OCI-LY1 (cell line): ENCODE measurements around the gene GLDN.

Experiments used
- H2AFZ ChIP-seq: fragments of 200-600 bp; sonication (generic), shearing (Covaris generic); 2 replicates; pipeline ENCODE4 v1.6.0; 2014; ENCODE audit warnings: antibody characterized with exemption, mild to moderate bottlenecking, low read length
- H3F3A ChIP-seq: fragments of 200-600 bp; sonication (generic), shearing (Covaris generic); 2 replicates; pipeline ENCODE4 v1.6.0; 2014; ENCODE audit warnings: mild to moderate bottlenecking, antibody characterized with exemption, low read length, moderate library complexity; ENCODE audit not compliant: insufficient read depth
- H3K27ac ChIP-seq: fragments of 200-600 bp; sonication (generic); 2 replicates; pipeline ENCODE4 v1.5.1; 2014; ENCODE audit warnings: low read length, mixed run types, mild to moderate bottlenecking, low read depth; ENCODE audit not compliant: poor library complexity, severe bottlenecking
- H3K27me3 ChIP-seq: fragments of 200-600 bp; sonication (generic); 2 replicates; pipeline ENCODE4 v1.6.0; 2014; ENCODE audit warnings: antibody characterized with exemption, mild to moderate bottlenecking, low read length, moderate library complexity; ENCODE audit not compliant: insufficient read depth
- H3K36me3 ChIP-seq: fragments of 200-600 bp; sonication (generic); 2 replicates; pipeline ENCODE4 v1.6.1; 2014; ENCODE audit warnings: mild to moderate bottlenecking, antibody characterized with exemption, low read length, moderate library complexity, mixed read lengths; ENCODE audit not compliant: insufficient read depth
- H3K4me1 ChIP-seq: fragments of 200-600 bp; sonication (generic); 2 replicates; pipeline ENCODE4 v1.5.1; 2014; ENCODE audit warnings: mild to moderate bottlenecking, low read length, moderate library complexity; ENCODE audit not compliant: insufficient read depth, severe bottlenecking
- H3K4me2 ChIP-seq: fragments of 200-600 bp; sonication (generic), shearing (Covaris generic); 2 replicates; pipeline ENCODE4 v1.6.1; 2014; ENCODE audit warnings: low read length
- H3K4me3 ChIP-seq: fragments of 200-600 bp; sonication (generic); 2 replicates; pipeline ENCODE4 v1.5.1; 2014; ENCODE audit warnings: low read length, low read depth, mild to moderate bottlenecking, mixed read lengths; ENCODE audit not compliant: poor library complexity, severe bottlenecking
- H3K79me2 ChIP-seq: fragments of 200-600 bp; shearing (Covaris generic); 2 replicates; pipeline ENCODE4 v1.6.1; 2016; ENCODE audit warnings: mixed run types, low read length, mixed read lengths; ENCODE audit not compliant: insufficient read depth
- H3K9ac ChIP-seq: fragments of 200-600 bp; sonication (generic), shearing (Covaris generic); 2 replicates; pipeline ENCODE4 v1.6.1; 2014; ENCODE audit warnings: mild to moderate bottlenecking, low read length, mixed read lengths
- H3K9me2 ChIP-seq: fragments of 200-600 bp; sonication (generic), shearing (Covaris generic); 2 replicates; pipeline ENCODE4 v1.6.1; 2014; ENCODE audit warnings: low read depth, mild to moderate bottlenecking, low read length, mixed read lengths
- H3K9me3 ChIP-seq: fragments of 200-600 bp; shearing (Covaris generic); 2 replicates; pipeline ENCODE4 v1.6.1; 2014; ENCODE audit warnings: low read length, mixed read lengths
- H4K20me1 ChIP-seq: fragments of 200-600 bp; sonication (generic), shearing (Covaris generic); 2 replicates; pipeline ENCODE4 v1.6.0; 2016; ENCODE audit warnings: mild to moderate bottlenecking, low read length; ENCODE audit not compliant: insufficient read depth
- CTCF ChIP-seq: fragments of 200-600 bp; sonication (generic), shearing (Covaris generic); IDR thresholded peaks from 2 replicates; pipeline ENCODE4 v1.5.1; 2017; ENCODE audit warnings: mild to moderate bottlenecking, antibody characterized with exemption, low read length, moderate library complexity, mixed read lengths
- EZH2 ChIP-seq: fragments of 200-600 bp; sonication (generic), shearing (Covaris generic); IDR thresholded peaks from 2 replicates; pipeline ENCODE4 v1.8.0; 2017; ENCODE audit warnings: borderline replicate concordance, mixed run types, mild to moderate bottlenecking, antibody characterized with exemption, low read length, moderate library complexity, mixed read lengths

GLDN gene

DNA sequence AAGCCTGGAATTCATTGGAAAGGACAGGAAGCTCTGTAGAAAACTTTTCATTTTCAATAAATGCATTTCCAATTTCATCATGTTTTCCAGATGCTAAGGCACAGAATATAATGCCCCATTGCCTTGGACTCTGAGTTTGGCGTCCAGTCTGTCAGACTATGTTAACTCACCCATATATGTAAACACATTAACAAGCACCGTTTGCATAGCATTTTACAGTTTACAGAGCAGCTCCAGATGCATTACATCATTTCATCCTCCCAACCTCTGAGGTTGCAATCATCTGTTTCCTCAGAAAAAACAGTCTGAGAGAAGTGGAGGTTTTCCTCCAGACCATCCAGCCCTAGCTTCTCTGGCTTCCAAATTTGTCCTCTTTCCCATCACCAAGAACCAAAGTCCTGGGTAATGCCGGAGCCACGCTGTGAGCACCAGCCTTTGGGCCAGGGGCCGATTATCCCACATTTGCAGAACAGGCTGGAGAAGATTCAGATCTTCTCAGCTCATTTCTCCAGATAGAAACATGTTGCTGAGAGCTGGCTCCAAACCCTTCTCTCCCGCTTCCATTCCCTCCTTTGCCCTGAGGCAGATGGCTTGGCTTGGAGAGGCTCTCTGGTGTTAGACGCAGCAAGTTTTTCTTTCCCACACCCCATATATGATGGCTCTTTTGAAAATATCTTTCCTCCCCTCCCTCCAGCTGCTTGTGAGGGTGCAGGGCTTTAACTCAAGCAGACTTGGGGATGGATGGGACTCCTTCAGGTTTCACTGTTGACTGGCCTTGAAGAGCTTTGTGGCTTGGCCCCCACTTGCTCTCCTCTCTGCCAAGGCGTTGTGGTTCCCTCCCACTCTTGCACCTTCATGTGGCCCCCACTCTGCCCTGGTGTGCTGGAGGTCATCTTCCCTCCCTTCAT is 29.0 kb upstream of the GLDN start:
- no peak overlapping the region for H3K27ac ChIP-seq
- no peak overlapping the region for H3K4me2 ChIP-seq
- H3K4me3 ChIP-seq = no peak overlapping the region

GRCh38 chr15:51313074-51313393 is 28.4 kb upstream of the GLDN start:
- Histone ChIP-seq H3K27ac (no peak overlapping the region), H3K9ac (no peak overlapping the region), H3K79me2 (no peaks in the 10 kb centered on the region), H3K9me3 (no peaks in the 10 kb centered on the region), H3K9me2 (no peaks in the 10 kb centered on the region), H3F3A (no peaks in the 10 kb centered on the region), H3K4me2 (no peak overlapping the region), H4K20me1 (no peaks in the 10 kb centered on the region), H3K27me3 (no peaks in the 10 kb centered on the region), H3K4me1 (no peaks in the 10 kb centered on the region), H2AFZ (no peak overlapping the region), H3K36me3 (no peaks in the 10 kb centered on the region), H3K4me3 (no peak overlapping the region)
- TF ChIP-seq EZH2 (no peak), CTCF (no peak)

More for the DNA sequence above, 29.0 kb upstream of the GLDN start:
- Histone ChIP-seq H3K27me3 (no peaks in the 10 kb centered on the region), H3K36me3 (no peaks in the 10 kb centered on the region), H3K9me3 (no peaks in the 10 kb centered on the region), H3F3A (no peaks in the 10 kb centered on the region), H3K9me2 (no peaks in the 10 kb centered on the region), H3K4me1 (no peaks in the 10 kb centered on the region), H2AFZ (no peak overlapping the region), H3K9ac (no peak overlapping the region), H3K79me2 (no peaks in the 10 kb centered on the region), H4K20me1 (no peaks in the 10 kb centered on the region)
- TF ChIP-seq EZH2 (no peak), CTCF (no peak)

DNA sequence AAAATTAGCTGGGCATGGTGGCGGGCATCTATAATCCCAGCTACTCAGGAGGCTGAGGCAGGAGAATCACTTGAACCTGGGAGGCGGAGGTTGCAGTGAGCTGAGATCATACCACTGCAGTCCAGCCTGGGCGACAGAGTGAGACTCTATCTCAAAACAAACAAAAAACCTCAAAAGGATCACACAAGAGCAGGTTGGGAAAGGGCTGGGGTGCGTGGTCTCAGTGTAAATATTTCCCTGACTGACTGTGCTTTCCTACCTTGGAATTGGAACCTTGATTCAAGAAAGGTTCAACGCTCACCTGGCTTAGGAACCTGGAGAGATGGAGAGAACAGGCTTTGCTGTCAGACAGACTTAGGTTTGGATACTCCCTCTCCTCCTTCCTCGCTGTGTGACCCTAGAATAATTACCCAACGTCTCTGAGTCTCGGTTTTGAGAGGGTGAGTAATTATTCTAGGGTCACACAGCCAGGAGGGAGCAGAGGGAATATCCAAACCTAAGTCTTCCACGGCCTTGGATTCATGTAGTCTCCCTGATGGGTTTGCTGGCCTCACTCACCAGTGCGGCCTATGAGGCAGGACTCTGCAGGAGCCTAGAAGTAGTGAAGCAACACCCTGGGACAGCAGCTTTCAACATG is 27.7 kb upstream of the GLDN start:
- Histone ChIP-seq H3K36me3 (no peaks in the 10 kb centered on the region), H3K9me2 (no peaks in the 10 kb centered on the region), H3K79me2 (no peaks in the 10 kb centered on the region), H3K27me3 (no peaks in the 10 kb centered on the region), H3K9ac (no peak overlapping the region), H3K4me3 (no peak overlapping the region), H3K4me2 (no peak overlapping the region), H3K9me3 (no peaks in the 10 kb centered on the region), H3F3A (no peaks in the 10 kb centered on the region), H2AFZ (no peak overlapping the region), H4K20me1 (no peaks in the 10 kb centered on the region), H3K4me1 (no peaks in the 10 kb centered on the region), H3K27ac (no peak overlapping the region)
- no peak for TF ChIP-seq CTCF
- TF ChIP-seq EZH2 = no peak
